ENCODE results near the gene TBC1D17.

GRCh38 chr19:49829200-49829599 lies 48.3 kb upstream of the TBC1D17 start:
- TF ChIP-seq CTCF (IDR thresholded peaks at IDR 0.05) (no peak), POLR2A (IDR thresholded peaks at IDR 0.05) (no peak), EP300 (IDR thresholded peaks at IDR 0.05) (no peak)
